Stimulated activated CD8-positive, alpha-beta memory T cell treated with anti-CD3 and anti-CD28 coated beads, Interleukin-2, amount 100 ng/mL, for 48 hours (primary cell): ENCODE results near the gene TSPO.
"Not testable (repeated sequence)": the region's sequence is repeated elsewhere in the genome, so short reads cannot be mapped to it uniquely, and the experiment has no call there.

ENCODE experiments used
- DNase-seq, 2 donors: peaks; one replicate each; pipeline ENCODE4 v3.0.0-alpha.2; 2020; ENCODE audit warnings: low read depth in 2 of 2

The TSPO gene

GRCh38 chr22:43151251-43152002, at the start of gene TSPO:
Gene TSPO (plus strand): TSS chr22:43151559. CDS start chr22:43159239, 7,680 bp downstream.
- peak; percentile 53 to 54 for DNase-seq

- DNase-seq = not testable (repeated sequence)
Measured at GRCh38 chr22:43104056-43104625, 47.2 kb upstream of the TSPO start.

- not testable (repeated sequence) for DNase-seq
Measured at GRCh38 chr22:43104950-43105349, 46.4 kb upstream of the TSPO start.

- no peak for DNase-seq
Measured at GRCh38 chr22:43106302-43106701, 45.1 kb upstream of the TSPO start.

GRCh38 chr22:43109511-43109910, 41.8 kb upstream of the TSPO start:
- no peak for DNase-seq

GRCh38 chr22:43109921-43110443, 41.4 kb upstream of the TSPO start:
- DNase-seq = no peak

- DNase-seq = peak in 1 of 2 donors; percentile 36
Measured at GRCh38 chr22:43110444-43110926, 40.9 kb upstream of the TSPO start, which contains the start of gene BIK. Gene BIK (plus strand): TSS chr22:43110750. CDS start chr22:43124023, 13,273 bp downstream.

GRCh38 chr22:43110927-43111623, 40.3 kb upstream of the TSPO start:
- DNase-seq = no peak

- DNase-seq = no peak
Measured at GRCh38 chr22:43113526-43114251, 37.7 kb upstream of the TSPO start.

- no peak for DNase-seq
Measured at GRCh38 chr22:43114958-43115357, 36.4 kb upstream of the TSPO start.

GRCh38 chr22:43116932-43117331, 34.4 kb upstream of the TSPO start:
- no peak for DNase-seq

GRCh38 chr22:43118024-43118849, 33.1 kb upstream of the TSPO start:
- DNase-seq = no peak

GRCh38 chr22:43118953-43119458, 32.4 kb upstream of the TSPO start:
- DNase-seq = no peak

- DNase-seq = no peak
Measured at GRCh38 chr22:43126501-43127165, 24.7 kb upstream of the TSPO start.

GRCh38 chr22:43127166-43127908, 24.0 kb upstream of the TSPO start:
- DNase-seq = no peak

- DNase-seq = no peak
Measured at GRCh38 chr22:43128116-43128515, 23.2 kb upstream of the TSPO start.

GRCh38 chr22:43128928-43129424, 22.4 kb upstream of the TSPO start:
- DNase-seq = no peak

- DNase-seq = no peak
Measured at GRCh38 chr22:43129426-43130425, 21.6 kb upstream of the TSPO start.
